Hepatic stellate cell (primary cell): ENCODE measurements around the gene ABCC11.
"Not testable (repeated sequence)": the region's sequence is repeated elsewhere in the genome, so short reads cannot be mapped to it uniquely, and the experiment has no call there.

Source experiments
- DNase-seq: peaks from one replicate; pipeline ENCODE4 v3.0.0; 2011; ENCODE audit warnings: low spot score

The ABCC11 gene

DNA sequence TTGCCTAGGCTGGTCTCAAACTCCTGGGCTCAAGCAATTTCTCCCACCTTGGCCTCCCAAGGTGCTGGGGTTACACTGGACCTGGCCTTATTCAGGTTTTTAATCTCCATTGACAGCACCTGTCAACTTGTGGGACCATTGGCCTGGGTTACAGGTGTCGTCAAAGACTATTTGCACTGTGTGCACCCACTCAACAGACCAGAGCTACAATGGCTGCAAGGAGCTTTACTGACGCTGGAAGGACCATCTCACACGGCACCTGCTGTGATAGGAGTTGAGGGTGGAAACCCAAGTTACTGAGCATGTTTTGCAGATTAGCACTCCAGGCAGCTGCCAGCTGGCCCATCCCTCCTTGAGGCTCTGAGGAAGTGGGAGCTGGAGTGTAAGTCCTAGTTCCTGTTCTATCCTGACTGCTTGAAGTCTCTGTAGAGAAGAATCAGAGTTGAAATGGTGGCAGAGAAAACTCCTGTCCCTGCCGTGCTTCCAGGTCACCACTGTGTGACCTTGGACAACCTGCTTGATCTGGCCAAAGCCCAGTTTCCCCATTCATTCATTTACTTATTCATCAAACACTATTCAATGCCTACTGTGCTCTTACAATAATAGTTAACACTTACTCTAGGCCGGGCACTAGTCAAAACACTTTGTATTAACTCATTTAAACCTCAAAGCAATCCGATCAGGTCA lies 45.7 kb downstream of the ABCC11 start:
- DNase-seq = no peak

DNA sequence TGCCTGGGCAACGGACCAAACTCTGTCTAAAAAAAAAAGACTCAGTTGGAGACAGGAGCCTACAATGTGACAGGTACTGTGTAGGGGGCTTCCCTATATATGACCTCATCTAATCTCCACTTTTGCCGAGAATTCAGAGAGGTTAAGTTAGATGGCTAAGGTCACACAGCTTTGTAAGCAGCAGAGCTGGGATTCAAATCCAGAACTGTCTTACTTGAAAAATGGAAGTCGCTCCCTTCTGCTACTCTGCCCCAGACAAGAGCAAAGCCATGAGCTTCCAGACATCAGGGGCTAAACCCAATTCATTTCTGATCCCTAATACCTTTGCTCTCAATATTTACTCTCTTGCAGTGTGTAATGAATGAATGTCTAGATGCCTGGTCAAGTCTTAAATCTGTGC lies 50.0 kb downstream of the ABCC11 start:
- DNase-seq = no peak

DNA sequence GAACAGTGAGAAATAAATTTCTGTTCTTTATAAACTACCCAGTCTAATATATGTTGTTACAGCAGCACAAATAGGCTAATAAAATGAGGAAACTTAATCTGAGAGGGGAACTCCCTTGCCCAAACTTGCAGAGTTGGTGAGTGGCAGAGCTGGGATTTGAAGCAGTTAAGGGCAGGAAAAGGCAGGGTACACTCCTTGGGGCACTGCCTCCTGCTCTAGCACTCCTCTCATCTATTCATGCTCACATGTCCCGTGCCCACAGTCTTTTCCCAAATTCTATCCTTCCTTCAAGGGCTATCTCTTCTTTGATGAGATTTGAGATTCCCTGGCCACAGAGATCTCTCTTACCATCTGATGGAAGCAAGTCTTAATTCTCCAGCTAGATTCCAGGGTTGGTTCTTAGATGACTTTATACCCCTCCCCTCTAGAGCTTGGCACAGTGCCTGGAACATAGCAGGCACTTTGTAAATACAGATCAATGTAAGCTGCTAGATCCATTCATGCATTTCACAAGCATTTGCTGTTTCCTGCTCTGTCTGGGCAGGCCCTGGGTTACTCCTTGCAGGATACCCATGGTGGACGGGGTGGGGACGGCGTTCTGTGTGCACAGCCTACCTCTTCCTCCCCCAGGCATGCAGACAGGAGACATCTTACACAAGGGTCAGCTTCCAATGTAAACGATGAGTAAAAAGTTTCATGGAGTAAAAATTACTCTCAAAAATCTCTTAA lies 52.3 kb downstream of the ABCC11 start:
- no peak for DNase-seq

DNA sequence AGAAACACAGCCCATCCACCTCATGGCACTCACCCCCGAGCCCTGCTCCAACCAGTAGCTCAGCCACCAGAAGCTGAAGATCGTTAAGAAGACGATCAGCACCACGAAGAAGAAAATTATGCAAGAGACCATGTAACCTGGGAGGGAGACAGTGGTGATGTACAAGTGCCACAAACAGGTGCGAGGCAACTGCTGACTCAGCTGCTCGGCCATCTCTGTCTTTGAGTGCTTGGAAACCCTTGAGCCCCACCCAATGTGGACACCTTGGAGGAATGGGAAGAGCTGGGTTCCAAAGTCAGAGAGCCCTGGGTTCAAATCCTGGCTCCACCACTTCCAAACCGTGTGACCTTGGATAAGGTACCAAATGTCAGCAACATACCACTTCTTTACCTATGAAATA lies 53.5 kb downstream of the ABCC11 start:
- no peak for DNase-seq

DNA sequence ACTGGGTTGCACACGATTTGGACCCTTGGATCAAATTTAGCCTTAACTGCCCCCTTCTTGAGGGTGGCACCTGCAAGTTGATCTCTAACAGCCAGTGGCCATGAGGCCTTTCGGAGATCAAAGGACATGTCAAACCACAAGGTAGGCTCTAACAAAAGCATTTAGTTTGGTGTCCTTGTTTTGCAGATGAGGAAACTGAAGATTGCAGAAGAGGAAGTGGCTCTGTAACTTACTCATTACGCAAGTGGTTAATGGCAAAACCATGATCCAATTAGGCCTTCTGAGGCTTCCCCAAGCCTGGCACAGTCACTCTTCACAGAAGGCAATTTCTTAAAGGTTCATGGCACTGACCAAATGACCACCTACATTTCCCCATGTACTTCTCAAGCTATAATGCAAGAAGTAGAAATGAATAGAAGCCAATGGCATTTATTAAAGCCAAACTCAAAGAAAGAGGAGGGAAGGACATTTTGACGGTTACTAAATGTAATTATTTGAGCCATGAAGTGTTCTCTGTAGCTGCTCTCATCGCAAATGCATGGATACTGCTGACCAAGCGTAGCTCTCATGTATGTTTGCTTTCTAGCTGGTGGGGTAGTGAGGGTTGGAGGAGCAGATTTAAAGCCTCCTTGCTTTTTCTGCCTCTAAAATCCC lies 58.8 kb downstream of the ABCC11 start:
- no peak for DNase-seq

DNA sequence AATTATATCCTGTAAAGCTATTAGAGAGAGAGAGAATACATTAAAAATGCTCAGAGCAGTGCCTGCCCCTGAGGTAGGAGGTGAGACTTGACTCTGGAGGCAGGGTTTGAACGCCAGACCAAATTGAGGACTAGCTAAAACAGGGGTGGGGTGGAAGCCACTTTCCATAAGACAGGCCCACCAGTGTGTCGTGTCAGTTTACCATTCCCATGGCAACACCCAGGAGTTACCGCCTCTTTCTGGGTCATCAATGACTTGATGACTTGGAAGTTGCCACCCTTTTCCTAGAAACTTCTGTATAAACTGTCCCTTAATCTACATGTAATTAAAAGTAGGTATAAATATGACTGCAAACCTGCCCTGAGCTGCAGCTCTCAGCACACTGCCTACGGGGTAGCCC lies 59.6 kb downstream of the ABCC11 start:
- DNase-seq = no peak

DNA sequence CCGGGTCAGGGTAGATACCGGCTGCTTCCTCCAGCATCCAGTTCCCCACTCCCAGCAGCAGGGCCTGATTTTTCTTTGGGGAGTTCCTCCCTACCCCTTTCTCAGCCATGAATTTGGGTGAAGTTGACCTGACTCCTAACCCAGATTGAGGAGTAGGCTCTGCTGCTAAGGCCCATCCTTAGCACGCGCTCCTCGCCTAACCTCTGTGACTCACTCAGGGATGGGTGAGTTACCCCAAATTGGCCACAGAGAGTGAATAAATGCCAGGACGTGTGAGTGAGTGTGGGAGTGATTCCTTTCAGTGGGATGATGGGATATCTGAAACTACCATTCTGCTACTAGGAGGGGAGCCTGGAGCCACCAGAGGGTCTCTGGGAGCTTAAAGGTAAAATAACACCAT lies 62.7 kb downstream of the ABCC11 start:
- DNase-seq = no peak

DNA sequence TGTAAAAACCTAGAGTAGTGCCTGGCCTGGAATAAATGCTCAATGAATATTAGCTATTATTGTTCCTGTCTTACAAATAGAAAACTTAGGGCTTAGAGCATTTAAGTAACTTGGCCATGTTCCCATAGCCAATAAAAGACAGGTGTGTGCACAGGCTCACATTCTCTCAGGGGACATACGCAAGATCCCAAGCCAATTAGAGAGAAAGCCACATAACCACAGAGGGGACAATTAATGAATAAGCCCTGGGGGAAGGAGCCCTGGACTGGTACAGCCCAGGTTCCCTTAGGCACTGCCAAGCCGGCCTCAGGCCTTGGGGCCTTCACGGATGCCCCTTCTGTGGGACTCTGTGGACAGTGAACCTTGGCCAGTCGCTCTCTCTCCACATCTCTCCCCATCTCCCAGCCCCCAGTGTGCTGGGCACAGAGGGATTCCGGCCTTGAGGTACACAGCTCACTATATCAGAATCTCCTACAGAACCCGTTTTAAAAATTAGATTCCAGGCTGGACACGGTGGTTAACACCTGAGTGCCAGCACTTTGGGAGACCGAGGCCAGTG lies 64.3 kb downstream of the ABCC11 start:
- no peak for DNase-seq

DNA sequence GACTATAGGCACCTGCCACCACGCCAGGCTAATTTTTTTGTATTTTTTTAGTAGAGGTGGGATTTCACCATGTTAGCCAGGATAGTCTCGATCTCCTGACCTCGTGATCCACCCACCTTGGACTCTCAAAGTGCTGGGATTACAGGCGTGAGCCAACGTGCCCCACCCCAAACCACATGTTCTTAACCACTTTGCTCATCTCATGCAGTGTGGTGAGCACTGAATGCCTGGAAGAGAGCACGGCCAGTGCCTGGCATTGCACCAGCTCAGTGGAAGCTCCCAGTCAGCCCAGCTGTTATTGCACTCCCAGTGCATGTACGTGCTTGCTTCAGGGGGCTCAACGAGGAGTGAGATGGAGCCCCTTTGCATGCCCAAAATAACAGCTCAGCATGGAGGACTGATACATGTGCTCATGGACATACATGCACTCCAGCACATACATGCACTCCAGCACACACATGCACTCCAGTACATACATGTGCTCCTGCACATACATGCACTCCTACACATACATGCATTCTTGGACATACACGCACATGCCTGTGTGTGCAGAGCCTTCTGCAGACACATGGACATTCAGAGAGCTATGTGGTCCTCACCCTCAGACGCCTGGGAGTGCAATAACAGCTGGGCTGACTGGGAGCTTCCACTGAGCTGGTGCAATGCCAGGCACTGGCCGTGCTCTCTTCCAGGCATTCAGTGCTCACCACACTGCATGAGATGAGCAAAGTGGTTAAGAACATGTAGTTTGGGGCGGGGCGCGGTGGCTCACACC lies 65.4 kb downstream of the ABCC11 start:
- not testable (repeated sequence) for DNase-seq

DNA sequence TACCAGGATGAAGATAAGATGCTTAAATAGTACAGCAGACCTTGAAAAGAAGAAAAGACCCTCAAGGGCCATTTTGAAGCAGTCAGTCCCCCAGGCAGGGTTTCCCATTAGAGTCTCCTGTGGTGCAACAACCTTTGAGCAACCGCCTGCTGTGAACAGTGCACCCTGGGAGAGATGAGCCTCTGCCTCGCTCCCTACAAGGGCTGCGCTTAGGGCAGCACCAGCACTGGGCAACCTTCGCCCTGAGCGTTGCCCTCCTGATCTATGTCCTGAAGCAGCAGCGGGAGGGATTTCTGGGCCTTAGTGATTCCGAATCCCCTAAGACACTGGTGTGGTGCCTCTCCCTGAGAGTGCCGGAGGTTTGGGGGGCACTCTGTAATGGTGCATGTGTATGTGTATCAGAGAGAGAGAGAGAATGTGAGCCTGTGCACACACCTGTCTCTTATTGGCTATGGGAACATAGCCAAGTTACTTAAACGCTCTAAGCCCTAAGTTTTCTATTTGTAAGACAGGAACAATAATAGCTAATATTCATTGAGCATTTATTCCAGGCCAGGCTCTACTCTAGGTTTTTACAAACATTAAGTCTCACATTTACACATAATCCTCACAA lies 66.4 kb downstream of the ABCC11 start:
- no peak for DNase-seq

DNA sequence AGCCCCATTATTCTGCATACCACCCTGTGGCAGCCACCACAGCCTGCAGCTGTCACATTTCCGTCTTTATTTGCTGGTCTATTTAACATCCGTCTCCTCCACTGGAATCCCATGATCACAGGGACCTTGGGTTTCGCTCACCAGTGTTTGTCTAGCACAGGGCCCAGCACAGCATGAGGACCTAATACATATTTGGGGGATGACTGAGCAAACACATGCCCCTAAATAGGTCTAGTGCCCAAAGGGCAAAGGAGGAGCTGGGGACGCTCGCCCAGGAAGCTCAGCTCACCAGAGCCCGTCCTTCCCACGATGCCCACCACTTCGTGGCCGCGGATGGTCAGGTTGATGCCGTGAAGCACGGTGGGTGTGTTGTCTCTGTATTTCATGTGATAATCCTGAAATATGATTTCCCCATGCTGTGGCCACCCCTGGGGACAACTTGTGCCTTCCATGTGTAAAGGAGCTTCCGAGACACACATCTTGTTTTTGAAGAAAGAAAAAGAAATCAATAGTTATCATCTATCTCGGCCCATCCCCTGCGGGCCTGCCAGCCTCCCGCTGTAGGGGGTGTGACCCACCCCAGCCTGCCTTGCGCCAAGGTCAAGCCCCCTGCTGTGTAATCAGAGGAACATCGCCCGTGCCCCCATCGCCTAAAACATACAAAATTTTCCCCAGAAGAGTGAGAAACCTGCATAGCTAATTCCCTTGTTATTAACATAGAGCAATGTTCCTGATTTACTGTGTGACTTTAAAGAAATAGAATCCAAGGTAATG lies 70.5 kb downstream of the ABCC11 start:
- no peak for DNase-seq

DNA sequence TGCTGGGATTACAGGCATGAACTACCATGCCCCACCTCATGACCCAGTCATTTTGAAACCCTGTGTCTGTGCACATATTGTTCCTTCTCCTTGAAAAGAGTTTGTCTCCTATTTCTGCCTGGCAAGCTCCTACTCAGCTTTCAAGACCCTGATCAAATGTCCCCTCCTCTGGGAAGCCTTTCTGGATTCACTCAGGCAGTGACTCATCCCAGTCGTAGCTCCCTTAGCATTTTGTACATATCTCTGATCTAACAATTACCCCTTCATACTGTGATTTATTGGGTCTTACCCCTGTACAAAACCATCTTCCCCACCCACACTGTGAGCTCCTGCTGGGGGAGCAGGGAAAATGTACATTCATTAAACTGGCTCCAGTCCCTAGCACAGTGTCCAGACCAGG lies 73.5 kb downstream of the ABCC11 start:
- DNase-seq = no peak

DNA sequence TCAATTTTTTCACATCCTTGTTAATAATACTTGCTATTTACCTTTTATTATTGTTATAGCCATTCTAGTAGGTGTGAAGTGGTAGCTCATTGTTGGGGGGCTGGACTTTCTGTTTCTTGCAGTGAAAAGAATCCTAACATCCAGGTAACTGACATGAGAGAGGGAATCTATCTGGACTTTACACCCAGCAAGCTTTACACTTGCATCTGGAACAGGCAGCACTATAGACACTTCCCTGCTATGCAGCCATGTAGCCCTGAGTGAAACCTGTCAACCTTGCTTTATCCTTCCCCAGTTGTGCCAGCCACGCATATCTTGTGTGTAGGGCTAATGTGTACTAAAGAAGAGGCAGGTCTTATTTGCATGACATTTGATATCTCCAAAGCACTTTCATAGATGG lies 74.7 kb downstream of the ABCC11 start:
- no peak for DNase-seq

DNA sequence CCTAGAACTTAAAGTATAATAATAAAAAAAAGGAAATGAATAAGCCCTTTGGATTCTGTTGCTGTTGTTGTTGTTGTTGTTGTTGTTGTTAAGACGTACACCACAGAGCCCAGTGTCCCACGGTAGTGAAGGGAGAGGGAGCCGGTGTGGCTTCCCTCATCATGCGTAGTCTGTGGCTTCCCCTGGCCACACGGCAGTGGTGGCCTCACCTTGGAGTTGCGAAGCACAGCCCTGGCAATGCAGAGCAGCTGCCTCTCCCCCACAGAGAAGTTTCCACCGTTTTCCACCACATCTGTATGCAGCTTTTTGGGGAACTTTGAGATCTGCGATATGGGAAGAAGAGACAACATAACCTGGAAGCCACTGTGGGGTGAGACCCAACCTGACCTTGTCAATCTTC lies 77.4 kb downstream of the ABCC11 start:
- no peak for DNase-seq

DNA sequence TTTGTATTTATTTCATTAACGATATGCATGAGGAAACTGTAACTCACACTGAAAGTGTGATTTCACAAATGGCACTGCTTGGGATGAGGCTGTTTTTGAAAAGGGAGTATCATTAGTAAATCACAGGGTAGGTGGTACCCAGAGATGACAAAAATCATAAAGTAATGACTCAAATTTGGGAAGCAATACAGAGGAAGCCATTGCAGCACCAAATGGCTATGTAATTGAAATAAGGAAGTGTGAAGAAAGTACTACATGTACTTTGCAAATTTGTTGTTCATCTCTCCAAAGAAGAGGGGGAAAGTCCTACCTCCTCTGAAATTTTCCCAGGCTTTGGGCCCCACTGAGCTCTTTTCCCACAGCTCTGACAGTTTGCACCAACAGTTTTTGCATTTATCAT lies 79.3 kb downstream of the ABCC11 start:
- DNase-seq = no peak

DNA sequence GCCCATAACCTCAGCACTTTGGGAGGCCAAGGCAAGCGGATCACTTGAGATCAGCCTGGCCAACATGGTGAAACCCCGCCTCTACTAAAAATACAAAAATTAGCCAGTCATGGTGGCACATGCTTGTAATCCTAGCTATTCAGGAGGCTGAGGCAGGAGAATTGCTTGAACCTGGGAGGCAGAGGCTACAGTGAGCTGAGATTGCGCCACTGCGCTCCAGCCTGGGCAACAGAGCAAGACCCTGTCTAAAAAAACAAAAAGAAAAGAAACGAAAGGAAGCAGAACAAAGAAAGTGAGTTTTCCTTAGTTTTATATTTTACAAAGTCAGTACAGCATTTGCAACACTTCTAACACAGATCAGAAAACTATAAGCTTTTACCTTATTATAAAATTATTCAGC lies 80.7 kb downstream of the ABCC11 start:
- not testable (repeated sequence) for DNase-seq

DNA sequence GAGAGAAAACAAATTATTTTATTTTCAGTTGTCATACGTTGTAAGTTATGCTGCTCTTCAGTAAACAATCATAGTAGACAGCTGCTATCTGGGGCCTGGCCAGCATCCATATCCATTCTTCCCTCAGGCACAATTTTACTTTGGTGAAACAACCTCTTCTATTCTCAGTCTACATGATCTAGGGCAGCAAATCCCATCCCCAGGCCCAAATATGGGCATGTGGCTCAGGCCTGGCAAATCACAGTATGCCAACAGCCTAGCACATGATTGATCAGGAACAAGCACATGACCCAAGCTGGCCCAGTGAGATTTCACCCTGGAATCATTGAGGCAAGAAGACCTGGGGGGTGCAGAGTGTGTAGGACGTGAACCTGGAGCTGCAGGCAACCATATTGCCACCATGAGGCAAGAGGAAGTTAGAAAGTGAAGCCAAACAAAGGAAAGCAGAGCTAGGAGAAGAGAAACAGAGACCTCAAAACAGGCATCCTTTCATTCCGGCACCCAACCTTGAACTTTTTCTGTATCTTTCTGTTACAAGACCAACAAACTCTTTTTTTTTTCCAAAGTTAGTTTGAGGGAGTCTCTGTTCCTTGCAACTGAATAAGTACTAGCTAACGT lies 81.3 kb downstream of the ABCC11 start:
- no peak for DNase-seq

DNA sequence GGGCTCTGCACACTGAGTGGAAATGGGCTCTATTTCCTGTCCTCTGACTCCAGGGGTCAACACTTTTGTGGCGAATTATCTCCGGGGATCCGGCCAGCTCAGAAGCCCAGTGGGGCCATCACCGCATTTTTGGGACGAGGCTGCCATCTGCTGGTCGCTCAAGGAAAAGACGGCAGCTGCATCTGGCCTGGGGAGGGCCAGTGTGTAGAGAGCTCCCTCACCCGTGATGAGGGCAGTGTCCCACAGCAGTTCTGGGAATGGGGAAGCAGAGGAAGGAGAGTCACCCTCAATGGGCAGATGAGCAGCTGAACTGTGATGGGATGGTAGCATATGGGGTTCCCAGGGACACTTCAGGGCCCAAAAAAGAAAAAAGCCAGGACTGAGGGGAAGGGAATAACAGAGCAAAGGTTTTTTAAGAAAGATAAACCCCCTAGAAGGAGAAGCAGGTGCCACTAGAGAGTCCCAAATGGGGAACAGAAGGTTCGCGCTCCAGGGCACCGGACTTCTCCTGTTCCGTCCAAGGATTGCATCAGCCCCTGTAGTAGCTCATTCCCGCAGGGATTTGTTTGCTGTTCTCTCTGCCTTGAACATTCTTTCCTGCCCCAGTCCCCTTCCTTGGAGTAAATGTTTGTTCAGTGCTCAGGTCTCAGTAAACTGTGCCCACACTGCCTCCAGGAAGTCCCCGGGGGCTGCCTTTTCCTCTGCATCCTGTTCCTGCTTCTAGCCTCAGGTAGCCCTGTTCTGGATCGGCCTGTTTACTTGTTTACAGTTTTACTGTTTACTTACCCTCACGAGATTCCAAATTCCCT lies 82.2 kb downstream of the ABCC11 start:
- DNase-seq = peak; percentile 86

DNA sequence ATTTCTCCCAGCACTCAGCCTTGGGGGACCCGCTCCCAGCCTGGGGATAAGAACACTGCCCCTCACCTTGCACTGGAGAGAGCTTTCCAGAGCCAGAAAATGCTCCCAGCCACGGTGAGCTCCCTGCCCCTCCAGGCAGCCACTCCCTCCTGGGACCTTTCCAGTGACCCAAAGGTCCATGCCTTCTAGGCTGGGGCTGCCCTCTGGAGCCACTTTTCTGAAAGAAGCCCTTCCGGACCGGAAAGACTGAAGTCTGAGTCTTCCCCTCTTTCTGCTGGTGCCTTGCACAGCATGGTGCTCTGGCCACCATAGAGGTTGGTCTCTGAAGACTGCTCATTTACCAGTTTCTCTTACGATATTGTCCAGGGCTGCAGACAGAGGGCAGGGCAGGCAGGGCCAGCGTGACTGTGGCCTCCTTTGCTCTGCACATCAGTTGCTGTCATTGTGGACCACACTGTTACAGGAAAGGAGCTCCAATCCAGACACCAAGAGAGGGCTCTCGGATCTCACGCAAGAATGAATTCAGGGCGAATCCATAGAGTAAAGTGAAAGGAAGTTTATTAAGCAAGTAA lies 84.4 kb downstream of the ABCC11 start:
- no peak for DNase-seq
